NT2/D1 (cell line): ENCODE measurements around the gene CCDC28A.

ENCODE experiments used
- SUZ12 ChIP-seq: IDR thresholded peaks from 2 replicates; pipeline ENCODE4 v1.6.1; 2011; ENCODE audit not compliant: insufficient read length, insufficient read depth; ENCODE audit errors: extremely low read depth
- YY1 ChIP-seq: IDR thresholded peaks from 2 replicates; pipeline ENCODE4 v1.6.1; 2011; ENCODE audit not compliant: insufficient read length, insufficient read depth

- TF ChIP-seq YY1 (no peak), SUZ12 (no peak)
Observed at GRCh38 chr6:138769102-138769676, 4.4 kb upstream of the CCDC28A start.
